T47D (cell line): ENCODE results near the gene IGDCC3.
"Not testable (repeated sequence)": the region's sequence is repeated elsewhere in the genome, so short reads cannot be mapped to it uniquely, and the experiment has no call there.

ENCODE experiments used
- DNase-seq, 2 experiments: peaks; one replicate each; pipeline versions ENCODE4 v3.0.0 to v3.0.0-alpha.2; 2011 to 2012; ENCODE audit warnings: low read depth in 1 of 2, low spot score in 1 of 2
- JUND ChIP-seq: IDR thresholded peaks from 2 replicates; pipeline ENCODE4 v1.6.1; 2012; ENCODE audit warnings: low read depth
- in situ Hi-C: cut with HindIII; loops from 2 replicates; pipeline ENCODE4 v1.10.0; 2016; ENCODE audit warnings: low sequenced_read_pairs, low pct_unique_long_range_greater_than_20kb

Gene IGDCC3

DNA sequence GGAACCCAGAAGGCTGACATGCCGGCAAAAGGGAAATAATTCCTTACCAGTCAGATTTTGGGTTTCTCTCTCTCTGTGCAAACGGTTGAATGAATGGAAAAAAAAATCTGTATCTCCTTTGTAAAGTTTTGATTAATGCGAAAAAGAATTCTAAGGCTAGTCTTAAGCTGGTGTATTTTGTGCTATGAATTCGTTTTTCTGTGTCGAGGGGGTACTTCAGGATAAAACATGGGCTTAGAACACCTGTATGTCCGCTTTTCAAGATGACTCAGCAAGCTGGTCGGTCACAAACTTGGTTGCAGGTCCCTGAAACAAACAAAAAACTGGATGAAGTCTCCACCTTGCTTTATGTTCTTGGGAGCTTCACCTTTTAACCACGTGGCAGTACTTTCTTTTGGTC is 28.5 kb downstream of the IGDCC3 start:
- in situ Hi-C loops = no loop called here
- TF ChIP-seq JUND = no peak
- no peak for DNase-seq

DNA sequence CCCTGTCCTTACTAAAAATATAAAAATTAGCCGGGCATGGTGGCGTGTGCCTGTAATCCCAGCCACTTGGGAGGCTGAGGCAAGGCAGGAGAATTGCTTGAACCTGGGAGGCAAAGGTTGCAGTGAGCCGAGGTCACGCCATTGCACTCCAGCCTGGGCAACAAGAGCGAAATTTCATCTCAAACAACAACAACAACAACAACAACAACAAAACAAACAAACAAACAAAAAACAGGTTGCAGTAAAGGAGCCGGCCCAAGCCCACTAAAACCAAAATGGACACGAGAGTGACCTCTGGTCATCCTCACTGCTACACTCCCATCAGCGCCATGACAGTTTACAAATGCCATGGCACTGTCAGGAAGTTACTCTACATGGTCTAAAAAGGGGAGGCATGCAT is 30.0 kb downstream of the IGDCC3 start:
- DNase-seq, in situ Hi-C loops: not testable (repeated sequence)

DNA sequence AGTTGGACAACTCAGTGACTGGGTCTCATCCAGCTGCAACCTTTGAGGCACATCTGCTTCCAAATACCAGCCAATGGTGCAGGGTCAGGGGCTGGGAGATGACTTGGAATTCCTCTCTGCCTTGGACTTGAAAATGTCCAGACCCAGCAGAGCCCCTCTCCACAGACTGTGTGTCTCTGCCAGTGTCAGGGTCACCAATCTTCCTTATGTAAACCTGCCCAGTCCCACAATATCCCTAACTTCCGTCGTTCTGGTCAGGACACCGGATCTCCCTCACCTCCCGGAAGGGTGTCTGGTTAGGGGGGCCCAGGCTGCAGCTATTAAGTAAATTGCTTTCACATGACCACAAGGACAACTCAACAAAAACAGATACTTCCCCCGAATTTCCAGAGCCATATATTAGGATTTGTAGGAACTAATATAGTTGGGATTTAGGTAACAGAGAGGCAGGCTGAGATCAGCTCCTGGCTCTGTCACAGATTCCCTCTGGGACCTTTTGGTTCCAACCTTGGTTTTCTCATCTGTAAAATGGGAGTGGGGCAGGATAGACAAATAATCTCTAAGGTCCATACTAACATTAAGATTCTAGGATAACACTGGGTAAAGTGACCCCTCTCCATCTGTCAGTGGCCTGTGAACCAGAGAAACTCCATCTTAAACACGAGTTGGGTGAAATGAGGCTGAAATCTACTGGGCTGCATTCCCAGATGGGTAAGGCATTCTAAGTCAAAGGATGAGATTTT is 30.8 kb downstream of the IGDCC3 start:
- no peak for DNase-seq
- TF ChIP-seq JUND = no peak

DNA sequence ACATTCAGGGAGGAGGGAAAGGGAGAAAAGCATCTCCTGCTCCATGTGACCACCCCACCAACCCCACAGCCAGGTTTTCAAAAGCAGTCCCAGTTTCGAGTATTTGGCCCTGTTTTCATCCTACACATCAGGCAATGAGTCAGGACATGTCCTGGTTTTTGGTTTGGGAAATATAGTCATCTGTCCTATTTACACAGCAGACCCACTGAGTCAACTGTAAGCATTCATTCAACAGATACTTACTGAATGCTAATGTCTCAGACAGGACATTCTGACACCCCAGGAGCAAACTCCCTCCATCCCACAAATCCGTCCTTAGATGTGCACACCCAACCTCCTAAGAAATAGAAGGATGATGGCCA is 32.9 kb downstream of the IGDCC3 start:
- TF ChIP-seq JUND = no peak
- in situ Hi-C loops = no loop called here
- no peak for DNase-seq

More for the DNA sequence above, 30.8 kb downstream of the IGDCC3 start:
- in situ Hi-C loops = no loop called here

DNA sequence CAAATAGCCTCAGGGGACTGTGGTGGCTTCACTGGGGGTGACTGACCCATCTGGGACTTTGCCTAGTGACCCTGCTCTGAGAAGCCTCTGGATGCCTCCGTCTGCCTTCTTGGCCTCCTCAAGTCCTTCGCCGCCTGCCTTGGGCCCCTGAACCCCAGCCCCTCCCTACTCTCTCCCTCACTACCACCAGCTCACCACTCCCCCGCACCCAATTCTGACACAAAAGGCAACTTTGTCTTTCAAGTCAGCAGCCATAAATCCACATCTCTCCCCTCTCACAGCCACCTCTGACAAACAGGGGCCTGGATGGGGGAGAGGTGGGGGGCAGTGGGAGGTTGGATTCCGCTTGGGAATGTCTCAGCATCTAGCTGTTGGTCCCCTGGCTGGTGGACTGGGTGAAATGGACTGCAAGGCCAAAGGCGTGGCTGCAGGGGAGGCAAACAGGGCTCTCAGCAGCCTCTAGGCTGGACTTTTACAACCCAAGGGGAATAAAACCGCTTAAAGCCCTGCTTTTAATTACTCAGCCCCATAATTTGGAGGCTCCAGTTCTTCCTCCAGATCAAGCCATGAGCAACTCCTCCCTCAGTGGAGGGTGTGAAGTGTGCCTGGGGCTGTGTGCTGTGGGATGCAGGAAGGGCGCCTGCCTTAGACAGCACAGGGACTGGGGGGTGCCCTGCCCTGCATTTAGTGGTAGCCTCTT is 33.4 kb downstream of the IGDCC3 start:
- no peak for DNase-seq

DNA sequence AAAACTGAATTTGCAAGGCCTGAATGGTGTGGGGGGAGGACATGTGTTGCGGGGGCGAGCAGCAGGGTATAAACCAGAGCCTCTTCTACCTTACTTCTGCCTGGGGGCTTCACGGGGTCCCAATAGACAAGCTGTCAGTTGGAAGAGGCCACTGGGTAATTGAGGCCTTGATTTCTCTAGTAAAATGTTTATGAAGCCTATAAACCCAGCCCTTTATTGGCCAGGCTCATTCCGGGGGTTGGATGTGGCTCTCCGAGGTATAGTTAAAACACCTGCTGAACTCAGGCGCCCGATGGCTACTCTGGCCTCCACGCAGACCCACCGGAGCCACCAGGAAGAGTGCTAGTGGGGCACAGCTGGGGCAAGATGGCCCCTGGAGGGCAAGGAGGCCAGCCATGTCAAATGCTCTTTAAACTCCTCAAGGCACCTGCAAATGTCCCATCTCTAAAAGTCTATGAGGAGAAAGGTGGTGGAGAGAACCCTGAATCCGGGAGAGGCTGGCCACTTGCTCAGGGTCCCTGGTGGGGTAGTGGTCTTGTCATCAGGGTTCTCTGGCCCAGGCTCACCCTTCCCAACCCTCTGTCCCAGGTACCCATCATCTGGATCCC is 34.3 kb downstream of the IGDCC3 start:
- in situ Hi-C loops = no loop called here
- no peak for TF ChIP-seq JUND
- DNase-seq = no peak

More for the DNA sequence above, 33.4 kb downstream of the IGDCC3 start:
- in situ Hi-C loops = no loop called here
- no peak for TF ChIP-seq JUND

DNA sequence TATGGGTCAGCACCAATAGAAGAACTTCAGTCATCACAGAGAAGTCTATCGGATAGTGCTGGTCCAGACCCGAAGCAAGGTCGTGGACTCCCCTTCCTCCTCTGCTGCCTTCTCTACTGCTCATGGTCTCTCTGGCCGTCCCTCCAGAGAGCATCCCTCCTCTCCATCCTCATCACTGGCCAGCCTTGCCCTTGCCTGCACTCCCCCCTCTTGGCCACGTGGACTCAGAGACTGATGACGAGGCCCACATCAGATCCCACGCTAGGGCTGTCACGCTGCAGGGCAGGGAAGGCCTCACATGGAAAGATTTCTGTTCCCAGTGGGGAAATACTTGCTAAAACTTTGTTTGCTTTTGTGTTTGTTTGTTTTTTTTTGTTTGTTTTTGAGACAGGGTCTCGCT is 35.3 kb downstream of the IGDCC3 start:
- TF ChIP-seq JUND = no peak
- in situ Hi-C loops = no loop called here
- no peak for DNase-seq

DNA sequence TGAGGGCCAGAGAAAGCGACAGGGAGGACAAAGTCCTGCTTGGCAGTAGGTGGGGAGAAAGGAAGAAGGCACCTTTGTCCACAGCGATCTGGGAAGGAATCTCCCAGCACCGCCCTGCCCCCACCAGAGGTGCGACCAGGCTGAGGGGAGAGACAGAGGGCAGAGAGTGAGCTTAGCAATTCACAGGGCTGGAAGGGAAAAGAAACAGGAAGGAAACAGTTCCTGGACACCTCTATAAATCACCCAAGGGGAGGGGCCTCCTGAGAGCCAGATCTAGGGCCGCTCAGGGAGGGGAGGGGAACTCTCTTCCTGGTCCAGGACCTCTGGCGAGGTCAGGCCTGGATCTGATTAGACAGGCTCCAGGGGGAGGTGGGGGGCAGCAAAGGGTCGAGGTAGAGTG is 37.9 kb downstream of the IGDCC3 start:
- DNase-seq = no peak
- TF ChIP-seq JUND = no peak
- in situ Hi-C loops = no loop called here

DNA sequence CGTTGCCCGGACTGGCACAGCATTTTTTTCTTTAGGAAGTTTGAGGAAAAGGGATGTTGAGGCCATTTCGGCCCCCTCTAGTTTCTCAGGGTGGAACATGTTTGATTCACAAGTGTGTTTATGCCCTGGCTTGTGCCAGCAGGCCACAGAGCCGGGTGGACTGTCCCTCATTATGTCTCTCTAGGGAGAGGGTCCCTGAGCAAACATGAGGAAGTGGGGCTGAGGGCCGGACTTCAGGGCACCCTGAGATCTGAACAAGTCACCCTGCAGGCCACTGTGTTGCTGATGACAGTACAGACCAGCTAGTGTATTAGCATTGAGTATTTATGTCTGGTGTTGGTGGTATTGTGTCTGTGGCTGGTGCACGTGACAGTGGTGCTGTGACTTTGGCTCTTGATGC is 38.4 kb downstream of the IGDCC3 start:
- no peak for DNase-seq
- in situ Hi-C loops = no loop called here
- no peak for TF ChIP-seq JUND

DNA sequence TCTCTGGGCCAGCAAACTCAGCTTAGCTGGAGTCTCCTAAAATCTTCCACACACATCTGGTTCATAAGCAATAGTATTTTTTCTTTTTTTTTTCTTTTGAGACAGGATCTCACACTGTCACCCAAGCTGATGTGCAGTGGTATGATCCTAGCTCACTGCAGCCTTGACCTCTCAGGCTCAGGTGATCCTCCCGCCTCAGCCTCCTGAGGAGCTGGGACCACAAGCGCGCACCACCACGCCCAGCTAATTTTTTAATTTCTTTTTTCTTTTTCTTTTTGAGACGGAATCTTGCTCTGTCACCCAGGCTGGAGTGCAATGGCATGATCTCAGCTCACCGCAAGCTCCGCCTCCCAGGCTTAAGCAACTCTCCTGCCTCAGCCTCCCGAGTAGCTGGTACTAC is 39.0 kb downstream of the IGDCC3 start:
- in situ Hi-C loops = no loop called here
- TF ChIP-seq JUND = no peak

DNA sequence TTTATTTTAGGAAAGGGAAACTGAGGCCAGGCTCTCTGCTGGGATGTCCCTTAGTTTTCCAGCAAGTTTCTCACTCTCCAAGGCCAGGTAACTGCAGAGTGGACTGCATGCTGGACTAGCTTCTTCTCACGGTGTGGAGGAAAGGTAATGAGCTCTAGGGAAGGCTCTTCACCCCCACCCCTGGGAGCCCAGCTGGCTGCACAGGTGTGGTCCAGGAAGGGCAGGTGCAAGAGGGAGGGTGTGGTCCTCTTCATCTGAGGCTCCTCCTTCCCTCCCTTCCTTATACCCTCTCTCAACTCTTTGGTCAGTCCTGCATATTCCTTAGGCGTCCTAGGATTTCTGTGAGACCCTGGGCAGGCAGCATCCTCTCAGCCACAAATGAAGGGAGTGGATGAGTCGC is 39.4 kb downstream of the IGDCC3 start:
- no peak for TF ChIP-seq JUND
- DNase-seq = no peak
- in situ Hi-C loops = no loop called here

More for the DNA sequence above, 39.0 kb downstream of the IGDCC3 start:
- no peak for DNase-seq

DNA sequence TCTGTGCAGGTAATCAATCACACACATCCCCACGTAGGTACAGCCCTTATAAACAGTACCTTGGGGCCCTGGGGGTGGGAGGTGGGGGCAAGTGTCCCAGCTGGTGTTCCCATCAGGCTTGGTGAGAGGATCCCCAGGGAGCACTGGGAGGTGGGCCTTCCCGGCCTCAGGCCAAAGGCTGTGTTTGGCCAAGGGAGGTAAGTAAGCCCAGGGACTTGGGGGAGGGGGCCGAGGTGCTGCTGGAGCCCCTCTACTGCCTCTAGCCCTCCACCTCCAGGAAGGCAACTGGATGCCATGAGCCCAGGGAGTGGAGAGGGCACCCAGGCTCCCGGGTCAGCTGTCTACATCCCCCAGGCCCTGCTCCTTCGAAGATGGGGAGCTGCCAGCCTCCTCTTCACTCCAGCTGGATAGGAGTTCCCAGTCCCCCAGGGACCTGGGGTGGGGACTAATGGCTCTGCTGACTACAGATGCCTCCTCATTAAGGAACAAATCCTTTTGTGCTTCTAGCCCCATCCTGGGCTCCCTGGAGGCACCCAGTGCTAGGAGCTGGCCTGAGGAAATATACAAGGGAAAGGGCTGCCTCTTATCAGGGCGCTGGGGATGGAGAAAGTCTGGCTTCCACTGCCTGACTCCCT is 40.2 kb downstream of the IGDCC3 start:
- DNase-seq = no peak
- in situ Hi-C loops = no loop called here
- TF ChIP-seq JUND = no peak
